ENCODE results near the gene NPTX1. TPM values are rescaled to one million over a fixed set of nuclear protein-coding genes. Genes with fewer than 3 reads are reported as not detected.

NPTX1 gene
- total RNA-seq, 8 experiments from 2014 or later = 0.61 to 2.9 (median 0.96) TPM

DNA sequence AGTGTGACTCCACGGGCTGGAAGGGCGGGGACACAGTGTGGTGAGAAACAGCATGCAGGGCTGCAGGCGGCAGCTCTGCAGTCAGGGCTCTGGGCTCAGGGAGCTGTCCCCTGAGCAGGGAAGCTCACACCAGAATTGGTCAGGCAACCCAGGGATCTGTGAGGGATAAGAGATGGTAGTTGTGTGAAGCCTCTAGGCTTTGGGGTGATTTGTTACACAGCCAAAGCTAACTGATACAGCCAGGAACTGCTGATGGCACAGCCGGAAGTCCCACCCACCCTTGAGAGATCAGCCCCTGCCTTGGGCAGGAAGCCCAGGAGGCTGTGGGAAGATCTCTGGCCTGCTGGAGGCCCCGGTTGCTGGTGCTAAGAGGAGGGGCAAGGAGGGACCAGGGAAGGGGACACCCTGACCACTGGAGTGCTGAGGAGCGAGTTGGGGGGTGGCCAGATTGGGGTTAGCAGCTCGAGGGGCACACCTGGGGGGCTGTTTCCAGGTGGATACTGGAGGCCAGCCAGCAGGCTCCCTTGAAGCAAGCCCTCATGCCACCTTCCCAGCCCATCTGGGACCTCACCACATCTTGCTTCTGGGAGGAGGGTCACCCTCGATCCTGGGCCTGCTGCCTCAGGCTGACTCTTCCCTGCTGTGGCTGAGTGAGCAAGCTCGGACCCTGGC, 25.2 kb downstream of the NPTX1 start:
- 53 to 80% methylated on average over 2 of the region's 9 CpGs; no CpG with 5 or more reads in 8 of the 10 experiments for WGBS, 10 experiments
- H3K4me1 ChIP-seq (replicated peaks in 1 of 2) = peaks cover 9 to 18% of the 10 kb centered on the region in 2 donors
- H3K4me3 ChIP-seq = no peak overlapping the region
- H3K27ac ChIP-seq = no peak overlapping the region
- in situ Hi-C loops (cut with MboI; ENCODE audit: low pct_unique_long_range_greater_than_20kb in 2 of 9, low sequenced_read_pairs in 9 of 9, unreplicated experiment in 9 of 9) = no loop called here
- ATAC-seq (replicated peaks in 6 of 8) = no peak

DNA sequence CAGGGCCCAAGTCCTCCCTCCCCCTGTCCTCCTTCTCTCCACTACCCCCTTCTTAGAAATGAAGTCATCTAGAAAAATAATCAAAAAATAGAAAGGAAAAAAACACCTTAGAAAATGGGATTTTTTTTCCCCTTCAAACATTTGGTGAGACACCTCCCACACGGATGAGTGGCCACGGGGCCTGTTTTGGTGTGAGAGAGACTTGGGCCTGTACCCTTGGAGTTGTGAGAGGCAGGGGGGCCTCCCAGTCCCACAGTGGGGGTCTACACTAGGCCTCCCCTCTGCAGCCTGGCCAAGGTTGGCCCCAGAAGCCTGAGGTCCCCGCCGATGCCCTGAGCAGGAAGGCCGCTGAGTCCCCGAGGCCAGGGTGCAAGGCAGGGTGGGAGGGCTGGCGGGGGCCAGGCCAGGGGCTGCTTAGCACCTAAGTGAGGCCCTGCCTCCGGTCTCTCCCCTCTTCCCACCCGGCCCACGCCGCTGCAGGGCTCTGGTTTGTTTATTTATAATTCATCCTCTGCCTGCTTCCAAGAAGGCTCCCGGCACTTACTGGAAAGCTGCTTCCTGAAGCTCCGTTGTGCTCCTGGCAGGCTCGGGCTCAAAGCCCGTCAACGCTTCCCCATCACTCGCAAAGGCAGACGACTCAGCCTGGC, 26.4 kb downstream of the NPTX1 start:
- H3K4me3 ChIP-seq = no peak overlapping the region
- no peak for ATAC-seq (replicated peaks in 6 of 8)
- peaks cover 16 to 17% of the 10 kb centered on the region in 2 donors for H3K4me1 ChIP-seq (replicated peaks in 1 of 2)
- in situ Hi-C loops (cut with MboI; ENCODE audit: low pct_unique_long_range_greater_than_20kb in 2 of 9, low sequenced_read_pairs in 9 of 9, unreplicated experiment in 9 of 9) = loop anchor here in 2 of 9 experiments (25.0 kb wide), 1 partner anchor 537 kb away; the partner anchor contains the start of gene CHMP6 (in 2 of the 2)
- no peak overlapping the region for H3K27ac ChIP-seq
- WGBS, 10 experiments = 25 to 53% (median 38%) methylated on average over 2 to 4 of the region's 18 CpGs; no CpG with 5 or more reads in 5 of the 10 experiments

DNA sequence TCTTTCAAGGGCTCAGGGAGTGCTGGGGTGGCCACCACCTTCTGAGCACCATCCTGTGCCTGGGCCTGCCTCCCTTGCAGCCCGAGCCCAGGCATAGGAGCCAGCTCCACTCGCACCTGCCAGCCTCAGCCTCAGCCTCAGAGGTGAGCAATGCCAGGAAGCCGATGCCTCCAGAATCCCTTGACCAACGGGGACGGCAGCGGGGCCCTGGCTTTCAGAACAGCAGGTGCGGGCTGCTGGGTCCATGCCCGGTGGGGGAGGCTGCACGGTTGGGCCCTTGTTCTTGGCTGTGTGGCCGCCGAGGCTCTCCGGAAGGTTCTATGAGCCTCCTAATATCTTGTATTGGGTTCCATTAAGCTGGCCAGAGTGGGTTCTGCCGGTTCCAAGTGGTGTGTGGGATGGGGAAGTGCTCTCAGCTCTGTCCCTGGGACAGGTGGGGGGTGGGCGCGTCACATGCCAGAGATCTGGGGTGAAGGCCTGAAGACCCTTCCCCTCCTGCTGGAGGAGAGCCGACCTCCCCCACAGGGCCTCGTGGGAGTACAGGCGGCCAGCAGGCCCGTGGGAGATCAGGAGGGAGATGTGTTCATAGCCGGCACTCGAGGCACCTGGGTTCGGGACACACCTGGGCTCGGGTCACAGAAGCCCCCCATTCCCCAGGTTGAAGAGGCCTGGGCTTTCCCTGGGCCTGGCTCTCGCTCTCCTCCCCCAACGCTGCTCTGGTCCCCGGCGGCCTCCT, 27.0 kb downstream of the NPTX1 start:
- WGBS, 10 experiments = 0 to 79% (median 79%) methylated on average over 1 to 6 of the region's 27 CpGs; no CpG with 5 or more reads in 7 of the 10 experiments
- Histone ChIP-seq H3K4me3 (no peak overlapping the region), H3K4me1 (replicated peaks in 1 of 2) (peaks cover 23% of the 10 kb centered on the region in 2 donors), H3K27ac (no peak overlapping the region)
- ATAC-seq (replicated peaks in 6 of 8) = no peak
- in situ Hi-C loops (cut with MboI; ENCODE audit: low pct_unique_long_range_greater_than_20kb in 2 of 9, low sequenced_read_pairs in 9 of 9, unreplicated experiment in 9 of 9) = loop anchor here in 2 of 9 experiments (25.0 kb wide), 1 partner anchor 538 kb away; the partner anchor contains the start of gene CHMP6 (in 2 of the 2)

DNA sequence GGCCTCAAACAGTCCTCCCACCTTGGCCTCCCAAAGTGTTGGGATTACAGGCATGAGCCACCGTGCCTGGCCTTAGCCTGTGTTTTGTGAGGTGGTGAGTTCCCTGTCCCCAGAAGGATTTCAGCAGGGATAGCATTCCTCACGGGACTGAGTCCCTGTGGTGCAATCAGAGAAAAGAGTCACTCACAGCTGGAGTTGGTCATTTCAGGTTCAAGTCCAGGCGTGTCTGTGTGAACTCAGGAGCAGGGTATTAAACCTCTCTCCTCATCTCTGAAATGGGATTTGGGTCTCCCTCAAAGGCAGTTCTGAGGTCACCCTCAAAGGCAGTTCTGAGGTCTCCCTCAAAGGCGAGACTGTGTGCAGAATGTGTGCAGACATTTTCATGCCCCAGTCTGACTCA, 28.6 kb downstream of the NPTX1 start:
- Histone ChIP-seq H3K4me1 (replicated peaks in 1 of 2) (peaks cover 20 to 22% of the 10 kb centered on the region in 2 donors), H3K4me3 (no peak overlapping the region), H3K27ac (no peak overlapping the region)
- in situ Hi-C loops (cut with MboI; ENCODE audit: low pct_unique_long_range_greater_than_20kb in 2 of 9, low sequenced_read_pairs in 9 of 9, unreplicated experiment in 9 of 9) = loop anchor here in 2 of 9 experiments (25.0 kb wide), 1 partner anchor 540 kb away; the partner anchor contains the start of gene CHMP6 (in 2 of the 2)
- ATAC-seq (replicated peaks in 6 of 8) = no peak
- WGBS, 10 experiments = 0 to 67% (median 48%) methylated on average over 1 to 3 of the region's 4 CpGs; no CpG with 5 or more reads in 3 of the 10 experiments

DNA sequence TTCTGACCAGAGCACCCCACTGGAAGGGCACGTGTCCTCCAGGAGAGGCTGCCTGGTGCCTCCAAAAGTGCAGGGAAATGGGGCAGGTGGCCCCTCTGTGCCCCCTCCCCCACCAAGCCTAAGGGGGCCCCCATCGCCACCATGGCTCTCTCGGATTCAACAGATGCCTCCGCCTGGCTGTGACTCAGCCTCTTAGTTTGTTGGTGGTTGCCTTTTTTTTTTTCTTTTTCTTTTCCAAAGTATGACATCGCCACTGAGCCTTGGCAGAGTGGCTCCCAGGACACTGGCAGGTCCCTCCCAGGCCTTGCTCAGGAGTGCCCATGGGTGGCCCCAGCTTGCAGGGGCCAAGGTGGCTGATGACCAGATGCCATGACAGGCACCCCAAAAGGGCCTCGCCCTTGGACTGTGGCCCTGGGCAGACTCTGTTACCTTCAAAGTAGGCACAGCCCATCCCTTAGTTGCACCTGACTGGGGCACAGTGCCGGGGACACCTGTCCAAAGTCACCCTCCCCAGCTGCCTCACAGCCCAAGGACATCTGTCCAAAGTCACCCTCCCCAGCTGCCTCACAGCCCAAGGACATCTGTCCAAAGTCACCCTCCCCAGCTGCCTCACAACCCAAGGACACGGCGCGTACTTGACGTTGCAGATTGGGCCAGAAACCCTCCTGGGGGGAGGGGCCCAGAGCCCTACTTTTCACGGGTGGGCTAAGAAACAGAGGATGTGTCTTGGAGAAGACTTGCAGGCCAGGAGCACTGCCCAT, 29.6 kb downstream of the NPTX1 start:
- in situ Hi-C loops (cut with MboI; ENCODE audit: low pct_unique_long_range_greater_than_20kb in 2 of 9, low sequenced_read_pairs in 9 of 9, unreplicated experiment in 9 of 9) = loop anchor here in 2 of 9 experiments (25.0 kb wide), 1 partner anchor 540 kb away; the partner anchor contains the start of gene CHMP6 (in 2 of the 2)
- Histone ChIP-seq H3K27ac (no peak overlapping the region), H3K4me3 (no peak overlapping the region), H3K4me1 (replicated peaks in 1 of 2) (peaks cover 20 to 22% of the 10 kb centered on the region in 2 donors)
- WGBS, 10 experiments = 0 to 100% (median 50%) methylated on average over 1 to 4 of the region's 12 CpGs; no CpG with 5 or more reads in 4 of the 10 experiments
- ATAC-seq (replicated peaks in 6 of 8) = peak in 7 of 8 experiments; percentile 11 to 61 (median 21)

DNA sequence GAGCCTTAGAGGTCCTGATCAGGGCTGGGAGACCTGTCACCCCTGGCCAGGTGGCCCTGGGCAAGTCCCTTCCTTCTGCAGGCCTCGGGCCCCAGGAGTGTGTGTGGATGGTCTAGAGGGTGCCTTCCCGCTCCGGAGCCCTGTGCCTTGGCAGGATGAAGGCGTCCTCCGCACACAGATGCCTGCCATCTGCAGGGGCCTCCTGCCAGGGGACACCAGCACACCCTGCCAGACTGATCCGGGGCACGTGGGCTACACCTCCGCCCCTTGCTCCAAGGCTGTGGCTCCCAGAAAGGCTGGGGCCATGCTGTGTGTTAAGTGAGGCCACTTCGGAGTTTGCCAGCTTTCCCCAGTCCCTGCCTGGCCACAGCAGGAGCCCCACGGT, 30.7 kb downstream of the NPTX1 start:
- H3K4me3 ChIP-seq = no peak overlapping the region
- 40% methylated on average over 1 of the region's 10 CpGs; no CpG with 5 or more reads in 9 of the 10 experiments for WGBS, 10 experiments
- no peak overlapping the region for H3K27ac ChIP-seq
- in situ Hi-C loops (cut with MboI; ENCODE audit: low pct_unique_long_range_greater_than_20kb in 2 of 9, low sequenced_read_pairs in 9 of 9, unreplicated experiment in 9 of 9) = loop anchor here in 2 of 9 experiments (25.0 kb wide), 1 partner anchor 542 kb away; the partner anchor contains the start of gene CHMP6 (in 2 of the 2)
- H3K4me1 ChIP-seq (replicated peaks in 1 of 2) = peaks cover 22% of the 10 kb centered on the region in 2 donors
- no peak for ATAC-seq (replicated peaks in 6 of 8)

DNA sequence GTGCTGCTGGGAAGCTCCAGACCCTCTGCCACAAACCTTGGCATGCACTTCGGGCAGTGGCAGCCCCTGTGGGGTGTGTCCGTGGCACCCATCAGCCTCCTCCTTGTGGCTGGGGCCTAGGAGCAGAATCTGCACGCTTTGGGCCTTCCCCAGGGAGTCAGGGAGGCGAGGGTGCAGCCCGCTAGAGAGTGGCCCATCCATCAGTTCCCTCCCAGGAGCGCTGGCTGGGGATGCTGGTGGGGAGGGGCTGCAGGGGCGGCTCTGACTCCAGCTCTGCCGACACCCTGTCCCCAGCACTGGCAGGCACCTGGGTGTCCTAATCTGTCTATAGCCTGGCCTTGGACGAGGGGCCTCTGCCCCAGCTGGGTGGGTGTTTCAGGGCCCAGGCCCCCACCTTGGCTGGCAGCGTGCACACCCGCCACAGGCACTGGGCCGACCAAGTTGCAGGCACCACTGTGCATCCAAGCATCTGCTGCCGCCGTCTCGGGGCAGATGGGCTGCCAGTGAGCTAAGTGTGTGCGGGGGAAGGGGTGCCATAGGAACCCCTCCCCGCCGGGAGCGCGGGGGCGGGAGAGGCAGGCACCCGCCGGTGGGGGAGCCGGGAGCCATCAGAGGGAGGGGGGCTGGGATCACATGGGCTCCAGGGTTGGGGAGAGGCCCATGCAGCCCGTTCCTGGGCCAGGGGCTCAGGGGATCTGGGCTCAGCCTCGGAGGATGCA, 31.2 kb downstream of the NPTX1 start:
- Histone ChIP-seq H3K27ac (no peak overlapping the region), H3K4me3 (no peak overlapping the region), H3K4me1 (replicated peaks in 1 of 2) (peaks cover 22% of the 10 kb centered on the region in 2 donors)
- in situ Hi-C loops (cut with MboI; ENCODE audit: low pct_unique_long_range_greater_than_20kb in 2 of 9, low sequenced_read_pairs in 9 of 9, unreplicated experiment in 9 of 9) = loop anchor here in 2 of 9 experiments (25.0 kb wide), 1 partner anchor 542 kb away; the partner anchor contains the start of gene CHMP6 (in 2 of the 2)
- WGBS, 10 experiments = no CpG with 5 or more reads among the region's 26 CpGs
- ATAC-seq (replicated peaks in 6 of 8) = peak in 5 of 8 experiments; percentile 67 to 76 (median 73)

DNA sequence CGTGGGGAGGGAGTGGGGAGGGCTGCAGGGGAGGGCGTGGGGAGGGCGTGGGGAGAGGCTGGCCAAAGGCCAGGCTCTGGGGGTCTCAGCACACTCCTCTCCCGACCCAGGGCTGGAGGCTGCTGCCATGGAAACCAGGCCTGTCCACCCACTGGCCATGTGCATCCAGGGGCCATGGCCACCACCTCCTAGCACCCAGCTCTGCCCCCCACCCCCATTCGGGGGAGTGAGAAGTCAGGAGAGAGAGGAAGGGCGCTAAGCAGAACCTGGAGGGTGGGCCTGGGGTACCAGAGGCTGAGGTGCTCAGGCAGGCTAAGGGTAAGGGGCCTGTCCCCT, 31.8 kb downstream of the NPTX1 start:
- WGBS, 10 experiments = no CpG with 5 or more reads among the region's 6 CpGs
- ATAC-seq (replicated peaks in 6 of 8) = peak in 5 of 8 experiments; percentile 39 to 54 (median 52)
- Histone ChIP-seq H3K4me1 (replicated peaks in 1 of 2) (peaks cover 24 to 25% of the 10 kb centered on the region in 2 donors), H3K27ac (no peak overlapping the region), H3K4me3 (no peak overlapping the region)
- in situ Hi-C loops (cut with MboI; ENCODE audit: low pct_unique_long_range_greater_than_20kb in 2 of 9, low sequenced_read_pairs in 9 of 9, unreplicated experiment in 9 of 9) = loop anchor here in 2 of 9 experiments (25.0 kb wide), 1 partner anchor 543 kb away; the partner anchor contains the start of gene CHMP6 (in 2 of the 2)

DNA sequence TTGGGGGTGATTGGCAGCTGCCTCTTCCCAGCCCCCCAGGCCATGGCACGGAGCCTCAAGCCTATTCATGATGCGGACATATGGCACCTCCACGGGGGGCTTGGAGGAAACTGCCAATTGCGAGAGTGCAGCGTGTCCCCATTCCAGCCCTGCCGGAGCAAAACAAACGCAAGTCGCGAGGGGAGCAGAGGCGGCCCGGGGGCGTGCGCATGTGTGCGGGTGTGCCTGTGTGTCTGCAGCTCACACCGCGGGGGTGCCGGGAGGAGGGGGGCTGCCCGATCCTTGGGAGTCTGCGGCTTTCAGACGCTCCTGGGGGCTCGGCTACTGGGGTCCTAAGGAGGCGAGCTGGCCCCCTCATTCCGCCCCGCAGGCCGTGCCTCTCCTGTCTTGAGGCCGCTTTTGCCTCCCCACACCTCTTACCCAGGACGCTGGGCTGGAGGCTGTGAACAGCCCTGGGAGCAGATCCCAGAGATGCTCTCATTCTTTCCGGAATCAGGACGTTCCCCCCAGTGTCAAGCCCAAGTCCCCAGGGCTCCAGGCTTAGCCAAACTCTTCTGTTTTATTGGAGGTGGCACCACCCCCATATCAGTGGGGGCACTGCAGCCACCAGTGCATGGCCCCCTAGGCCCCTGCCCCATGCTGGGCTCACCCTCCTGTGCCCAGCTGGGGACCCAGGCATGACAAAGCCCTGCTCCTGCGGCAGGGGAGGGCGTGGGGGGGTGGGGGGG, 32.3 kb downstream of the NPTX1 start:
- in situ Hi-C loops (cut with MboI; ENCODE audit: low pct_unique_long_range_greater_than_20kb in 2 of 9, low sequenced_read_pairs in 9 of 9, unreplicated experiment in 9 of 9) = loop anchor here in 2 of 9 experiments (25.0 kb wide), 1 partner anchor 543 kb away; the partner anchor contains the start of gene CHMP6 (in 2 of the 2)
- Histone ChIP-seq H3K4me1 (replicated peaks in 1 of 2) (peaks cover 27 to 29% of the 10 kb centered on the region in 2 donors), H3K27ac (no peak overlapping the region), H3K4me3 (no peak overlapping the region)
- no CpG with 5 or more reads among the region's 31 CpGs for WGBS, 10 experiments
- ATAC-seq (replicated peaks in 6 of 8) = peak in 3 of 8 experiments; percentile 5 to 13 (median 5)

DNA sequence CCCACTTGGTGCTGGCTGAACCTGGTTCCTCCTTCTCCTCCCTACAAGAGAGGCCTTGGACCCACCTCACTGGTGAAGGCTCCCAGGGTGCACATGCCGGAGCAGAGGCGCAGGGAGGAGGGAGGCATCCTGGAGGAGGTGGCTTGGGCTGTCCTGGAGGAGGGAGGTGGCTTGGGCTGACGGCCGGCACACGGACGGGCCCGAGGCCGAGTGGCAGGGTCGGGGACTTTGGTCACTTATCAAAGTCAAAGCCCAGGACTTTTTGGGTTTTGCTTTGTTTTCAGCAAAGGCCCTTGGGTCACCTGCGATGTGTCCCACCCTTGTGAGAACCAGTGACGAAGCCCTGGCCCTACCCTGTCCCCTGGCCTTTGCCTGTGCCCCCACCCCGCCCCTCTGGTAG, 32.9 kb downstream of the NPTX1 start:
- Histone ChIP-seq H3K4me3 (no peak overlapping the region), H3K27ac (no peak overlapping the region), H3K4me1 (replicated peaks in 1 of 2) (peaks cover 27 to 29% of the 10 kb centered on the region in 2 donors)
- WGBS, 10 experiments = 55 to 100% methylated on average over 2 to 4 of the region's 12 CpGs; no CpG with 5 or more reads in 8 of the 10 experiments
- ATAC-seq (replicated peaks in 6 of 8) = no peak
- in situ Hi-C loops (cut with MboI; ENCODE audit: low pct_unique_long_range_greater_than_20kb in 2 of 9, low sequenced_read_pairs in 9 of 9, unreplicated experiment in 9 of 9) = loop anchor here in 2 of 9 experiments (25.0 kb wide), 1 partner anchor 544 kb away; the partner anchor contains the start of gene CHMP6 (in 2 of the 2)

DNA sequence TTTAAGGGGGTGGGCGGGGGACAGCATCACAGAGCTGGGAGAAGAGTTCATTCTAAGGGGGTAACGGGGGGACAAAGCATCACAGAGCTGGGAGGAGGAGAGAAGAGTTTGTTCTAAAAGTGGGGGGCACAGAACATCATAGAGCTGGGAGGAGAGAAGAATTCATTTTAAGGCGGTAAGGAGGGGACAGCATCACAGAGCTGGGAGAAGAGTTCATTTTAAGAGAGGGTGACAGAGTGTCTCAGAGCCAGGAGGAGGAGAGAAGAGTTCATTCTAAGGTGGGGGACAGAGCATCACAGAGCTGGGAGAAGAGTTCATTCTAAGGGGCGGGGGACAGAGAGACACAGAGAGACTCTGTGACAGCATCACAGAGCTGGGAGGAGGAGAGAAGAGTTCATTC, 33.6 kb downstream of the NPTX1 start:
- no peak overlapping the region for H3K4me3 ChIP-seq
- H3K27ac ChIP-seq = no peak overlapping the region
- in situ Hi-C loops (cut with MboI; ENCODE audit: low pct_unique_long_range_greater_than_20kb in 2 of 9, low sequenced_read_pairs in 9 of 9, unreplicated experiment in 9 of 9) = loop anchor here in 2 of 9 experiments (25.0 kb wide), 1 partner anchor 545 kb away; the partner anchor contains the start of gene CHMP6 (in 2 of the 2)
- H3K4me1 ChIP-seq (replicated peaks in 1 of 2) = peaks cover 27 to 29% of the 10 kb centered on the region in 2 donors
- WGBS, 10 experiments = 81 to 100% methylated on average over 1 to 2 of the region's 4 CpGs; no CpG with 5 or more reads in 8 of the 10 experiments
- no peak for ATAC-seq (replicated peaks in 6 of 8)
